ENCODE results near the gene CUBN. TPM values are rescaled to one million over a fixed set of nuclear protein-coding genes. Genes with fewer than 3 reads are reported as not detected.

CUBN gene
- total RNA-seq, 1 experiment from 2014 or later = 4.6 TPM

DNA sequence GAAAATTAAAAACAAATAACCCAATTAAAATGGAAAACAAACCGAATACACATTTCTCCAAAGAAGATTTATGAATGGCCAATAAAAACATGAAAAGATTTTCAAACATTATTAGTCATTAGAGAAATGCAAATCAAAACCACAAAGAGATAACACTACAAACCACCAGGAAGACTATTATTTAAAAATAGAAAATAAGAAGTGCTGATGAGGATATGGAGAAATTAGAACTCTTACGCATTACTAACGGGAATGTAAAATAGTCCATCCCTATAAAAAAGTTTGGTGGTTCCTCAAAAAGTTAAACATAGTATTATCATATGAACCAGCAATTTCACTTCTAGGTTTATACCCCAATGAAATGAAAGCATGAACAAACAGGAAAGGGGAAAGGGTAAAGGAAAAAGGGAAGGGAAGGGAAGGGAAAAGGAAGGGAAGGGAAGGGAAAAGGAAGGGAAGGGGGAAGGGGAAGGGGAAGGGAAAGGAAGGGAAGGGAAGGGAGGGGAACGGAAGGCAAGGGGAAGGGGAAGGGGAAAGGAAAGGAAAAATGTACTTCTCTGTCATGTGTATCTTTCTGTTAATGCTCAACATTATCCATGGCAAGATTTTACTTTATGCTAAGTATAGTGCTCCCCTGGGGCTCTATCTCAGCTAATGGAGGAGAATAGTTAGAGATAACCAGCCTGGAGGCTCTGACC lies 187.1 kb downstream of the CUBN start:
- Histone ChIP-seq H3K27me3 (replicated peaks; ENCODE audit: control insufficient read depth, insufficient read depth, low read length) (no peaks in the 10 kb centered on the region), H3K4me1 (no peaks in the 10 kb centered on the region), H3K36me3 (ENCODE audit: control insufficient read depth, insufficient read depth, low read length) (no peaks in the 10 kb centered on the region), H3K9me3 (no peaks in the 10 kb centered on the region), H3K4me3 (ENCODE audit: low read depth, low read length) (no peak overlapping the region)
- H3K27me3 Mint-ChIP-seq (ENCODE audit: insufficient read depth, unreplicated experiment) = peaks cover 16% of the 10 kb centered on the region
- no peaks in the 10 kb centered on the region for H3K4me1 Mint-ChIP-seq (ENCODE audit: low read depth, unreplicated experiment)
- DNase-seq = no peak
- no peak overlapping the region for H3K4me3 Mint-ChIP-seq (ENCODE audit: unreplicated experiment)
- ChIA-PET POLR2A (no interaction called here), CTCF (no interaction called here)
- no peaks in the 10 kb centered on the region for H3K9me3 Mint-ChIP-seq (ENCODE audit: unreplicated experiment)
- BruUV-seq (replicated peaks) = no TSS peak
- no peak overlapping the region for H3K27ac Mint-ChIP-seq (ENCODE audit: unreplicated experiment)
- no peaks in the 10 kb centered on the region for H3K36me3 Mint-ChIP-seq (ENCODE audit: insufficient read depth, unreplicated experiment)
- TF ChIP-seq, protein P1, sequence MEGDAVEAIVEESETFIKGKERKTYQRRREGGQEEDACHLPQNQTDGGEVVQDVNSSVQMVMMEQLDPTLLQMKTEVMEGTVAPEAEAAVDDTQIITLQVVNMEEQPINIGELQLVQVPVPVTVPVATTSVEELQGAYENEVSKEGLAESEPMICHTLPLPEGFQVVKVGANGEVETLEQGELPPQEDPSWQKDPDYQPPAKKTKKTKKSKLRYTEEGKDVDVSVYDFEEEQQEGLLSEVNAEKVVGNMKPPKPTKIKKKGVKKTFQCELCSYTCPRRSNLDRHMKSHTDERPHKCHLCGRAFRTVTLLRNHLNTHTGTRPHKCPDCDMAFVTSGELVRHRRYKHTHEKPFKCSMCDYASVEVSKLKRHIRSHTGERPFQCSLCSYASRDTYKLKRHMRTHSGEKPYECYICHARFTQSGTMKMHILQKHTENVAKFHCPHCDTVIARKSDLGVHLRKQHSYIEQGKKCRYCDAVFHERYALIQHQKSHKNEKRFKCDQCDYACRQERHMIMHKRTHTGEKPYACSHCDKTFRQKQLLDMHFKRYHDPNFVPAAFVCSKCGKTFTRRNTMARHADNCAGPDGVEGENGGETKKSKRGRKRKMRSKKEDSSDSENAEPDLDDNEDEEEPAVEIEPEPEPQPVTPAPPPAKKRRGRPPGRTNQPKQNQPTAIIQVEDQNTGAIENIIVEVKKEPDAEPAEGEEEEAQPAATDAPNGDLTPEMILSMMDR (IDR thresholded peaks at IDR 0.05; ENCODE audit: insufficient read depth in 1 of 2, low read depth in 1 of 2, low read length in 1 of 2, severe bottlenecking in 1 of 2, unreplicated experiment in 1 of 2) = no peak
- intact Hi-C loops (cut with micrococcal nuclease; ENCODE audit: unreplicated experiment) = no loop called here

- H3K4me1 Mint-ChIP-seq (ENCODE audit: low read depth, unreplicated experiment) = no peaks in the 10 kb centered on the region
- H3K4me3 Mint-ChIP-seq (ENCODE audit: unreplicated experiment) = no peak overlapping the region
- intact Hi-C loops (cut with micrococcal nuclease; ENCODE audit: unreplicated experiment) = no loop called here
- no peak overlapping the region for H3K4me3 ChIP-seq (ENCODE audit: low read depth, low read length)
- DNase-seq = no peak
- no peaks in the 10 kb centered on the region for H3K27me3 ChIP-seq (replicated peaks; ENCODE audit: control insufficient read depth, insufficient read depth, low read length)
- BruUV-seq (replicated peaks) = no TSS peak
- ChIA-PET CTCF (no interaction called here), POLR2A (no interaction called here)
- H3K9me3 Mint-ChIP-seq (ENCODE audit: unreplicated experiment) = no peaks in the 10 kb centered on the region
- no peaks in the 10 kb centered on the region for H3K4me1 ChIP-seq
- H3K9me3 ChIP-seq = no peaks in the 10 kb centered on the region
- no peaks in the 10 kb centered on the region for H3K36me3 ChIP-seq (ENCODE audit: control insufficient read depth, insufficient read depth, low read length)
- no peaks in the 10 kb centered on the region for H3K36me3 Mint-ChIP-seq (ENCODE audit: insufficient read depth, unreplicated experiment)
- H3K27ac Mint-ChIP-seq (ENCODE audit: unreplicated experiment) = no peak overlapping the region
- TF ChIP-seq, protein P1 (IDR thresholded peaks at IDR 0.05; ENCODE audit: insufficient read depth in 1 of 2, low read depth in 1 of 2, low read length in 1 of 2, severe bottlenecking in 1 of 2, unreplicated experiment in 1 of 2) = no peak
- H3K27me3 Mint-ChIP-seq (ENCODE audit: insufficient read depth, unreplicated experiment) = peaks cover 16% of the 10 kb centered on the region
Measured at GRCh38 chr10:16941870-16942269, 187.7 kb downstream of the CUBN start.

GRCh38 chr10:16941067-16941466 lies 188.5 kb downstream of the CUBN start:
- Mint-ChIP-seq H3K36me3 (ENCODE audit: insufficient read depth, unreplicated experiment) (no peaks in the 10 kb centered on the region), H3K27me3 (ENCODE audit: insufficient read depth, unreplicated experiment) (peaks cover 16% of the 10 kb centered on the region), H3K4me1 (ENCODE audit: low read depth, unreplicated experiment) (no peaks in the 10 kb centered on the region), H3K9me3 (ENCODE audit: unreplicated experiment) (no peaks in the 10 kb centered on the region), H3K27ac (ENCODE audit: unreplicated experiment) (no peak overlapping the region), H3K4me3 (ENCODE audit: unreplicated experiment) (no peak overlapping the region)
- Histone ChIP-seq H3K9me3 (no peaks in the 10 kb centered on the region), H3K36me3 (ENCODE audit: control insufficient read depth, insufficient read depth, low read length) (no peaks in the 10 kb centered on the region), H3K27me3 (replicated peaks; ENCODE audit: control insufficient read depth, insufficient read depth, low read length) (no peaks in the 10 kb centered on the region), H3K4me1 (no peaks in the 10 kb centered on the region), H3K4me3 (ENCODE audit: low read depth, low read length) (no peak overlapping the region)
- TF ChIP-seq, protein P1 (IDR thresholded peaks at IDR 0.05; ENCODE audit: insufficient read depth in 1 of 2, low read depth in 1 of 2, low read length in 1 of 2, severe bottlenecking in 1 of 2, unreplicated experiment in 1 of 2) = no peak
- intact Hi-C loops (cut with micrococcal nuclease; ENCODE audit: unreplicated experiment) = no loop called here
- ChIA-PET POLR2A (no interaction called here), CTCF (no interaction called here)
- BruUV-seq (replicated peaks) = no TSS peak
- no peak for DNase-seq

All from Caco-2 (cell line).